HG03565 (cell line): ENCODE data around the gene ASPRV1.
"Not testable (repeated sequence)": the region's sequence is repeated elsewhere in the genome, so short reads cannot be mapped to it uniquely, and the experiment has no call there.

ENCODE experiments used
- ATAC-seq: cut with Tn5 transposase; IDR thresholded peaks from one replicate; pipeline ENCODE4 v1.9.1; 2021; ENCODE audit warnings: mild to moderate bottlenecking, moderate library complexity; ENCODE audit not compliant: unreplicated experiment

ASPRV1 gene

GRCh38 chr2:69961496-69961895 lies at the start of gene ASPRV1:
Gene ASPRV1, minus strand, starts transcription at chr2:69961631. Its CDS starts 195 bp downstream, at chr2:69961436.
- ATAC-seq, result no peak

- ATAC-seq, result no peak
Measured at GRCh38 chr2:70010576-70011111, 49.2 kb upstream of the ASPRV1 start.

GRCh38 chr2:70009762-70010575 lies 48.5 kb upstream of the ASPRV1 start:
- ATAC-seq, result no peak

- no peak for ATAC-seq
Measured at GRCh38 chr2:70008290-70008689, 46.9 kb upstream of the ASPRV1 start.

GRCh38 chr2:70007151-70007550 lies 45.7 kb upstream of the ASPRV1 start:
- ATAC-seq, result no peak

- ATAC-seq, result no peak
Measured at GRCh38 chr2:70006447-70006784, 45.0 kb upstream of the ASPRV1 start.

- ATAC-seq, result no peak
Measured at GRCh38 chr2:70005752-70006446, 44.5 kb upstream of the ASPRV1 start.

GRCh38 chr2:70005216-70005615 lies 43.8 kb upstream of the ASPRV1 start:
- no peak for ATAC-seq

GRCh38 chr2:70003093-70003830 lies 41.8 kb upstream of the ASPRV1 start:
- ATAC-seq, result no peak

- no peak for ATAC-seq
Measured at GRCh38 chr2:70002241-70002899, 40.9 kb upstream of the ASPRV1 start.

- ATAC-seq, result not testable (repeated sequence)
Measured at GRCh38 chr2:70000529-70000928, 39.1 kb upstream of the ASPRV1 start.

GRCh38 chr2:69998761-69999160 lies 37.3 kb upstream of the ASPRV1 start:
- ATAC-seq, result no peak

GRCh38 chr2:69997015-69997830 lies 35.8 kb upstream of the ASPRV1 start:
- no peak for ATAC-seq

GRCh38 chr2:69995511-69995910 lies 34.1 kb upstream of the ASPRV1 start:
- ATAC-seq, result no peak

- no peak for ATAC-seq
Measured at GRCh38 chr2:69994166-69994565, 32.7 kb upstream of the ASPRV1 start.

- ATAC-seq, result no peak
Measured at GRCh38 chr2:69993708-69994107, 32.3 kb upstream of the ASPRV1 start.

GRCh38 chr2:69993048-69993565 lies 31.7 kb upstream of the ASPRV1 start:
- ATAC-seq, result no peak

- ATAC-seq, result no peak
Measured at GRCh38 chr2:69992310-69993047, 31.0 kb upstream of the ASPRV1 start.

- no peak for ATAC-seq
Measured at GRCh38 chr2:69989441-69990105, 28.1 kb upstream of the ASPRV1 start.
